Breast epithelium (tissue), 4 donors: Measurements from ENCODE around the gene ATP1B3. TPM values are rescaled to one million over a fixed set of nuclear protein-coding genes. Genes with fewer than 3 reads are reported as not detected.
"Not testable (repeated sequence)": the region's sequence is repeated elsewhere in the genome, so short reads cannot be mapped to it uniquely, and the experiment has no call there.

Experiments
- DNase-seq, 2 donors: peaks; one replicate each; pipeline ENCODE4 v3.0.0-alpha.2; 2019; ENCODE audit warnings: low spot score in 2 of 2
- H3K27ac ChIP-seq, 2 donors: fragments of 200-600 bp; sonication (generic) in 1 of 2; one replicate each; pipeline ENCODE4 v1.5.1; 2016 to 2019; ENCODE audit warnings: mild to moderate bottlenecking in 1 of 2
- H3K27me3 ChIP-seq, 2 donors: fragments of 200-600 bp; sonication (generic) in 1 of 2; one replicate each; pipeline versions ENCODE4 v1.5.1 to v1.6.0; 2017 to 2019; ENCODE audit warnings: control low read depth in 1 of 2, mild to moderate bottlenecking in 1 of 2
- H3K36me3 ChIP-seq: fragments of 200-600 bp; one replicate; pipeline ENCODE4 v1.5.1; 2019
- H3K4me1 ChIP-seq, 2 donors: fragments of 200-600 bp; sonication (generic); one replicate each; pipeline ENCODE4 v1.5.1; 2016 to 2019; ENCODE audit warnings: control low read depth in 1 of 2
- H3K4me3 ChIP-seq, 3 donors: fragments of 200-600 bp; sonication (generic); 1 replicate in 2 of 3; 2 replicates in 1 of 3; pipeline ENCODE4 v1.5.1; 2016 to 2019; ENCODE audit warnings: mild to moderate bottlenecking in 3 of 3, moderate library complexity in 2 of 3
- H3K9me3 ChIP-seq, 2 donors: fragments of 200-600 bp; sonication (generic) in 1 of 2; one replicate each; pipeline ENCODE4 v1.5.1; 2016 to 2019; ENCODE audit warnings: control low read depth in 1 of 2
- POLR2A ChIP-seq: fragments of 450-650 bp; IDR thresholded peaks from one replicate; pipeline ENCODE4 v1.6.1; 2016; ENCODE audit warnings: antibody characterized with exemption, mild to moderate bottlenecking, moderate library complexity
- POLR2AphosphoS5 ChIP-seq, 3 donors: sonication (generic); formaldehyde crosslinking; IDR thresholded peaks; one replicate each; pipeline ENCODE4 v1.6.1; 2017; ENCODE audit warnings: antibody characterized with exemption in 3 of 3
- intact Hi-C: fragments of 100-400 bp; cut with DNase I; formaldehyde crosslinking; loops from one replicate; pipeline ENCODE4 v1.15.1; 2023; ENCODE audit warnings: low total_unique reads
- total RNA-seq, 3 donors: library from RNA; depleted of rRNA; stranded (reverse); fragments of >200 nt; gene quantifications; one replicate each; pipeline ENCODE4 v1.1.0, GENCODE V29; 2016
- TF ChIP-seq, protein P1 (sequence below), 3 donors: fragments of 450-650 bp; IDR thresholded peaks; one replicate each; pipeline ENCODE4 v1.5.1; 2016 to 2017; ENCODE audit warnings: antibody characterized with exemption in 3 of 3, mild to moderate bottlenecking in 3 of 3, moderate library complexity in 3 of 3

Gene ATP1B3
- total RNA-seq, 3 donors from 2014 or later, result 47.2 to 88.8 (median 74.4) TPM

DNA sequence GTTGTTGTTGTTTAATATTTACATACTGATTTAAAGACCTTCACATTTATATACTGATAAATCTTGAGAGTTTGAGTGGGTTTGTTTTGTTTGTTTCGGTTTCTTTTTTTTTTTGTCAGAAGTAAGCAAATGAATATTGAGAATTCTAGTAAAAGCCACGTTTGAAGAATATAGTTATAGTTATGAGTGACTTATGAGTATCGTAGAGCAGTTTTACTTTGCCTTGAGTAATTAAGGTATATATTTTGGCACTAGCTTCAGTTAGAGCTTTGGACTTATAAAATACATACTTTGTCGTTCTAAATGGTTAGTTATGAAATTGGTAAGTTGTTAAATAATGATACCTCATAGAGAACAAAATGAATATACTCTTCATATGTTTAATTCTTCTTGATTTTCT lies 27.8 kb downstream of the ATP1B3 start:
- no peak for DNase-seq
- Histone ChIP-seq H3K4me3 (no peak overlapping the region), H3K4me1 (no peaks in the 10 kb centered on the region), H3K36me3 (no peaks in the 10 kb centered on the region), H3K27ac (no peak overlapping the region), H3K9me3 (no peaks in the 10 kb centered on the region), H3K27me3 (no peaks in the 10 kb centered on the region)
- intact Hi-C loops, result no loop called here
- no peak for TF ChIP-seq POLR2A
- TF ChIP-seq, protein P1, sequence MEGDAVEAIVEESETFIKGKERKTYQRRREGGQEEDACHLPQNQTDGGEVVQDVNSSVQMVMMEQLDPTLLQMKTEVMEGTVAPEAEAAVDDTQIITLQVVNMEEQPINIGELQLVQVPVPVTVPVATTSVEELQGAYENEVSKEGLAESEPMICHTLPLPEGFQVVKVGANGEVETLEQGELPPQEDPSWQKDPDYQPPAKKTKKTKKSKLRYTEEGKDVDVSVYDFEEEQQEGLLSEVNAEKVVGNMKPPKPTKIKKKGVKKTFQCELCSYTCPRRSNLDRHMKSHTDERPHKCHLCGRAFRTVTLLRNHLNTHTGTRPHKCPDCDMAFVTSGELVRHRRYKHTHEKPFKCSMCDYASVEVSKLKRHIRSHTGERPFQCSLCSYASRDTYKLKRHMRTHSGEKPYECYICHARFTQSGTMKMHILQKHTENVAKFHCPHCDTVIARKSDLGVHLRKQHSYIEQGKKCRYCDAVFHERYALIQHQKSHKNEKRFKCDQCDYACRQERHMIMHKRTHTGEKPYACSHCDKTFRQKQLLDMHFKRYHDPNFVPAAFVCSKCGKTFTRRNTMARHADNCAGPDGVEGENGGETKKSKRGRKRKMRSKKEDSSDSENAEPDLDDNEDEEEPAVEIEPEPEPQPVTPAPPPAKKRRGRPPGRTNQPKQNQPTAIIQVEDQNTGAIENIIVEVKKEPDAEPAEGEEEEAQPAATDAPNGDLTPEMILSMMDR (IDR thresholded peaks at IDR 0.05), result no peak
- TF ChIP-seq POLR2AphosphoS5 (IDR thresholded peaks at IDR 0.05), result no peak

DNA sequence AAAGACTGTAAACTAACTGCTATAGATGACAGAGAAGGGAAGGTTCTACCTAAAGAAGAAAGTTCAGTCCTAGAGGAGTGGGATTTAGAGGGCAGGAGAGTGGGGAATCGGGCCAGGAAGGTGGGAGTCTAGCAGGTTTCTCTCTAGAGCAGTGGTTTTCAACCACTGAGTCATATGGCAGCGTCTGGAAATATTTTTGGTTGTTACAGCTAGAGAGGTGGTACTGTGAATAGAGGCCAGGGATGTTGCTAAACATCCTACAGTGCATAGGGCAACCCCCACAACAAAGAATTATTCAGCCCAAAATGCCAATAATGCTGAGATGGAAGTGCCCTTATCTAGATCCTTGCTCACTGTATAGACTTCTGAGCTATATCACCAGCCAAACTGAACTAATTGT lies 28.7 kb downstream of the ATP1B3 start:
- Histone ChIP-seq H3K4me1 (no peaks in the 10 kb centered on the region), H3K36me3 (no peaks in the 10 kb centered on the region), H3K27me3 (no peaks in the 10 kb centered on the region), H3K4me3 (no peak overlapping the region), H3K27ac (no peak overlapping the region), H3K9me3 (no peaks in the 10 kb centered on the region)
- DNase-seq, result no peak
- intact Hi-C loops, result no loop called here
- TF ChIP-seq POLR2A (no peak), POLR2AphosphoS5 (IDR thresholded peaks at IDR 0.05) (no peak)
- TF ChIP-seq, protein P1 (IDR thresholded peaks at IDR 0.05), result no peak

DNA sequence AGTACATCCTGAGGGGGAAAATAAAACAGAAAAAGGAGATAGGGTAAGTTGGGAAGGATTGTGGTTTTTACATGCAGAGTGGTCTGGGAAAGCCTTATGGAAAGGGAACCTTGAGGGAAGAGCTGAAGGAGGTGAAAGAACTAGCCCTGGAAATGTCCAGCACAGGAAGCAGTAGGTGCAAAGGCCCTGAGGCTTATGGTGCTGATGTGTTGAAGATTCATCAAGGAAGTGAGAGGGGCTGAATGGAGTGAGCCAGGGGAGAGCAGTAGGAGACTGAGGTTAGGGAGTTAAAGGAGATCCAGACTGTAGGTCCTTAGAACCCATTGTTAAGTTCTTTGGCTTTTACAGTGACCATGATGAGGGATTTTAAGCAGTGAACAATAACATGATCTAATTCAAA lies 33.0 kb downstream of the ATP1B3 start:
- Histone ChIP-seq H3K4me3 (no peak overlapping the region), H3K36me3 (no peaks in the 10 kb centered on the region), H3K27ac (no peak overlapping the region), H3K9me3 (no peaks in the 10 kb centered on the region), H3K27me3 (no peaks in the 10 kb centered on the region), H3K4me1 (no peaks in the 10 kb centered on the region)
- TF ChIP-seq, protein P1 (IDR thresholded peaks at IDR 0.05), result no peak
- TF ChIP-seq POLR2A (no peak), POLR2AphosphoS5 (IDR thresholded peaks at IDR 0.05) (no peak)
- intact Hi-C loops, result no loop called here
- DNase-seq, result no peak

DNA sequence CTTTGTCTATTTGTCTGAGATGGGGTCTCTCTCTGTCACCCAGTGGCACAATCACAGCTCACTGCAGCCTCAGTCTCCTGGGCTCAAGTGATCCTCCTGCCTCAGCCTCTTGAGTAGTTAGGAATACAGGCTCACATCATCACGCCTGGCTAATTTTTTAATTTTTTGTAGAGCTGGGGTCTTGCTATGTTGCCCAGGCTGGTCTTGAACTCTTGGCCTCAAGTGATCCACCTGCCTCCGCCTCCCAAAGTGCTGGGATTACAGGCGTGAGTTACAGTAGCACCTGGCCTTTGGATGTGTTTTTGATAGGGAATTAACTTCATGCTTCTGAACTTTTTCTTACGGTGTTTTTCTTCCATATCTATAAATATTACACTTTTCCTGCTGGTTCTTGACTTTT lies 33.5 kb downstream of the ATP1B3 start:
- H3K27ac ChIP-seq, H3K4me1 ChIP-seq, H3K36me3 ChIP-seq, intact Hi-C loops, DNase-seq, H3K9me3 ChIP-seq, H3K27me3 ChIP-seq, H3K4me3 ChIP-seq: not testable (repeated sequence)

DNA sequence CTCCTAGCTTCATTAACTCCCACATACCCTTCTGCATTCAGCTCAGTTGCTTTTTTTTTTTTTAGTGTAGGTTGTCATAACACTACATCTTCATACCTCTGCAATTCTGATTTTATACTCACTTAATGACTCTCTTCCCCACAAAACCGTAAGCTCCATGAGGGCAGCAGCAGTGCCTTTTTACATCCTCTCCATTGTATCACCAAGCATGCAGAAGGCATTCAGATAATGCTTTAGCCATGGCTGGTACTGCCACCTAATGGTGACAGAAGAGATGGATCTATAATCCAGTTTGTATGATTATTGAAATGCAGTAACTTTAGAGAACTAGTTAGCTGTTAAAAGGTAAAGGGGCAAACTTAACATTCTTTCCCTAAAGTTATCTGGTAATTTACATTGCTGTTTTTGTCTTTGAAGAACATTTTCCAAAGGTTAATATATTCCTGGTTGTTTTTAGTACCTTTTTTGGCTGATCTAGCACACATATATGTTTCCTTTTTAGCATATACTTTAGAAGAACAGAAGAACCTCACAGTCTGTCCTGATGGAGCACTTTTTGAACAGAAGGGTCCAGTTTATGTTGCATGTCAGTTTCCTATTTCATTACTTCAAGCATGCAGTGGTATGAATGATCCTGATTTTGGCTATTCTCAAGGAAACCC lies 36.8 kb downstream of the ATP1B3 start:
- no peak overlapping the region for H3K27ac ChIP-seq
- no peaks in the 10 kb centered on the region for H3K36me3 ChIP-seq
- H3K9me3 ChIP-seq, result no peaks in the 10 kb centered on the region
- intact Hi-C loops, result no loop called here
- H3K4me1 ChIP-seq, result no peaks in the 10 kb centered on the region
- no peak for DNase-seq
- no peaks in the 10 kb centered on the region for H3K27me3 ChIP-seq
- TF ChIP-seq, protein P1 (IDR thresholded peaks at IDR 0.05), result peak in 1 of 3 donors; percentile 69
- TF ChIP-seq POLR2A, result no peak
- H3K4me3 ChIP-seq, result no peak overlapping the region

DNA sequence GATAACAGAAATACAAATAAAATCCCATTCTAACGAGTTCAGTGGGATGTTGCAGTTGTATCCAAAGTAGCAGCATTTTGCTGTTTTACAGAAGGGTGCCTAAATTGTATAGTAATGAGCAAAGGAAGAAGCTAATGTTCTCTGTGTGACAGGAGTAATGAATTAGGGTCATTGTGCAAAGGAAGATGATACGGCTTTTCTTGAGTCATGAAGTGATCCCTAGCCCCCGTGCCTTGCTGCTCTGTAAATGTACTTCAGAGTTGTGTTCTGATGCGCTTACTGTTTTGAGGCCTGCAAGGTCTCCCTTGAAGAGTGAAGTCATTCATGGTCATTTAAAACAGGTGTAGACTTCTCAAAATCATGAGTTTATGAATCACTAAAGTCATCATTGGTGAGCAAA lies 37.9 kb downstream of the ATP1B3 start:
- H3K27ac ChIP-seq, result no peak overlapping the region
- intact Hi-C loops, result no loop called here
- TF ChIP-seq, protein P1 (IDR thresholded peaks at IDR 0.05), result no peak
- TF ChIP-seq POLR2A (no peak), POLR2AphosphoS5 (IDR thresholded peaks at IDR 0.05) (no peak)
- DNase-seq, result no peak
- no peaks in the 10 kb centered on the region for H3K9me3 ChIP-seq
- no peaks in the 10 kb centered on the region for H3K36me3 ChIP-seq
- H3K27me3 ChIP-seq, result no peaks in the 10 kb centered on the region
- H3K4me3 ChIP-seq, result no peak overlapping the region
- H3K4me1 ChIP-seq, result no peaks in the 10 kb centered on the region
